Hepatocyte (in vitro differentiated cells): ENCODE data around the gene C9. TPM values are rescaled to one million over a fixed set of nuclear protein-coding genes. Genes with fewer than 3 reads are reported as not detected.

ENCODE experiments used
- DNase-seq: peaks from one replicate; pipeline ENCODE4 v3.0.0-alpha.2; 2016; ENCODE audit warnings: low spot score
- H2AFZ ChIP-seq: fragments of 200-600 bp; sonication (generic); 2 replicates; pipeline ENCODE4 v1.6.0; 2016; ENCODE audit warnings: antibody characterized with exemption, mild to moderate bottlenecking
- H3K27ac ChIP-seq: fragments of 200-600 bp; sonication (generic); 2 replicates; pipeline ENCODE4 v1.5.1; 2016; ENCODE audit warnings: mild to moderate bottlenecking
- H3K27me3 ChIP-seq: fragments of 200-600 bp; sonication (generic); 2 replicates; pipeline ENCODE4 v1.6.1; 2016
- H3K36me3 ChIP-seq: fragments of 200-600 bp; sonication (generic); replicated peaks from 2 replicates; pipeline ENCODE4 v1.5.1; 2016; ENCODE audit warnings: low read depth; ENCODE audit not compliant: insufficient read depth
- H3K4me1 ChIP-seq: fragments of 200-600 bp; sonication (generic); 2 replicates; pipeline ENCODE4 v1.5.1; 2016; ENCODE audit warnings: mild to moderate bottlenecking, moderate library complexity; ENCODE audit not compliant: insufficient read depth
- H3K4me2 ChIP-seq: fragments of 200-600 bp; sonication (generic); 2 replicates; pipeline ENCODE4 v1.6.0; 2016
- H3K4me3 ChIP-seq: fragments of 200-600 bp; sonication (generic); 2 replicates; pipeline ENCODE4 v1.5.1; 2016; ENCODE audit warnings: mild to moderate bottlenecking
- H3K79me2 ChIP-seq: fragments of 200-600 bp; sonication (generic); 2 replicates; pipeline ENCODE4 v1.6.0; 2017; ENCODE audit warnings: mild to moderate bottlenecking
- H3K9me2 ChIP-seq: fragments of 200-600 bp; sonication (generic); replicated peaks from 2 replicates; pipeline ENCODE4 v1.6.0; 2017; ENCODE audit warnings: mild to moderate bottlenecking; ENCODE audit not compliant: insufficient read depth
- H3K9me3 ChIP-seq: fragments of 200-600 bp; sonication (generic); 2 replicates; pipeline ENCODE4 v1.5.1; 2016; ENCODE audit warnings: low read depth, mild to moderate bottlenecking
- H4K20me1 ChIP-seq: fragments of 200-600 bp; sonication (generic); 2 replicates; pipeline ENCODE4 v1.6.0; 2016; ENCODE audit warnings: mild to moderate bottlenecking; ENCODE audit not compliant: insufficient read depth, poor library complexity, severe bottlenecking
- CTCF ChIP-seq: fragments of 200-600 bp; sonication (generic); IDR thresholded peaks from 2 replicates; pipeline ENCODE4 v1.5.1; 2016; ENCODE audit warnings: antibody characterized with exemption, mild to moderate bottlenecking; ENCODE audit not compliant: poor library complexity
- EZH2 ChIP-seq: fragments of 200-600 bp; sonication (generic); IDR thresholded peaks from 2 replicates; pipeline ENCODE4 v1.6.1; 2016; ENCODE audit warnings: antibody characterized with exemption, mild to moderate bottlenecking, borderline replicate concordance
- EZH2phosphoT487 ChIP-seq: fragments of 200-600 bp; sonication (generic); IDR thresholded peaks from one replicate; pipeline ENCODE4 v1.6.1; 2018; ENCODE audit warnings: antibody characterized with exemption, mild to moderate bottlenecking, low read depth, moderate library complexity; ENCODE audit not compliant: unreplicated experiment, severe bottlenecking
- WGBS: methylation state at CpG from one replicate; pipeline ENCODE4 v1.1.6; 2016; ENCODE audit warnings: low lambda C conversion rate; ENCODE audit errors: missing lambda C conversion rate; 5-methylcytosine and 5-hydroxymethylcytosine counted together
- polyA plus RNA-seq: library from polyadenylated mRNA; unstranded; fragments of >200 nt; fragmentation: Nextera tagmentation; extraction: Ambion mirVana; gene quantifications from 2 replicates; pipeline ENCODE4 v1.2.1, GENCODE V29; 2016
- total RNA-seq: library from RNA; depleted of rRNA; stranded (reverse); fragments of >200 nt; gene quantifications from 2 replicates; pipeline ENCODE4 v1.2.3, GENCODE V29; 2014

The C9 gene
- total and polyA plus RNA-seq, 2 experiments from 2014 or later: 0.47 to 0.79 TPM

- Histone ChIP-seq H2AFZ (no peak overlapping the region), H3K9me3 (no peaks in the 10 kb centered on the region), H3K27me3 (no peaks in the 10 kb centered on the region), H3K79me2 (no peaks in the 10 kb centered on the region), H3K36me3 (no peaks in the 10 kb centered on the region), H3K4me1 (no peaks in the 10 kb centered on the region), H3K9me2 (no peaks in the 10 kb centered on the region), H3K27ac (no peak overlapping the region), H3K4me2 (no peak overlapping the region), H4K20me1 (no peaks in the 10 kb centered on the region), H3K4me3 (no peak overlapping the region)
- no peak for DNase-seq
- TF ChIP-seq EZH2 (no peak), CTCF (no peak), EZH2phosphoT487 (no peak)
- WGBS: 0% methylated on average over 2 of the region's 2 CpGs
These were observed 97.9 kb downstream of the C9 start for GRCh38 chr5:39266442-39266841.

DNA sequence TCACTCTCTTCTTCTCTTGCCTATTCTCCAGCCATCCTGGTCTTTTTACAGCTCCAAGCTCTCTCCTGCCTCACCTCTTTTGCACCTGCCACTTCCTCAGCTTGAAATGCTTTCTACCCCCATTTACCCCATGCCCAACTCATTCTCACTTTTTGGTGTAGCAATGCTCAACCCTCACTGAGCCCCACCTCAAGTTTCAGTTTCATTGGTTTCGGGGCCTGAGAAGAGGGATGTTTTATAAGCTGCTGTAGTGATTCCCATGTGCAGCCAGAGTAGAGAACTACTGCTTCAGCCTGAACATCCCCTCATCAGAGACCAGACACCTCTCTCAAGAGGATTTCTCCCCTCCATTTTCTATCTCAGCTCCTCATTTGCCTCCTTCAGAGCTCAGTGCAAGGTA lies 99.8 kb downstream of the C9 start:
- no peak for DNase-seq
- H3K4me1 ChIP-seq: no peaks in the 10 kb centered on the region
- WGBS: 100% methylated on average over 1 of the region's 1 CpG

GRCh38 chr5:39262981-39263380 lies 101.3 kb downstream of the C9 start:
- no peak overlapping the region for H3K27ac ChIP-seq
- no peaks in the 10 kb centered on the region for H3K9me2 ChIP-seq
- no peak overlapping the region for H3K4me3 ChIP-seq
- no peak for DNase-seq
- WGBS: 87% methylated on average over 2 of the region's 2 CpGs
- H4K20me1 ChIP-seq: no peaks in the 10 kb centered on the region
- no peaks in the 10 kb centered on the region for H3K4me1 ChIP-seq
- no peak overlapping the region for H2AFZ ChIP-seq
- no peaks in the 10 kb centered on the region for H3K36me3 ChIP-seq
- no peaks in the 10 kb centered on the region for H3K9me3 ChIP-seq
- no peak overlapping the region for H3K4me2 ChIP-seq
- TF ChIP-seq EZH2 (no peak), CTCF (no peak), EZH2phosphoT487 (no peak)
- H3K79me2 ChIP-seq: no peaks in the 10 kb centered on the region
- H3K27me3 ChIP-seq: no peaks in the 10 kb centered on the region

More for the DNA sequence above, 99.8 kb downstream of the C9 start:
- TF ChIP-seq CTCF: no peak
- TF ChIP-seq EZH2phosphoT487: no peak
- no peak for TF ChIP-seq EZH2
- Histone ChIP-seq H3K4me3 (no peak overlapping the region), H4K20me1 (no peaks in the 10 kb centered on the region), H3K36me3 (no peaks in the 10 kb centered on the region), H3K4me2 (no peak overlapping the region), H2AFZ (no peak overlapping the region), H3K79me2 (no peaks in the 10 kb centered on the region), H3K9me3 (no peaks in the 10 kb centered on the region), H3K9me2 (no peaks in the 10 kb centered on the region), H3K27me3 (no peaks in the 10 kb centered on the region), H3K27ac (no peak overlapping the region)

- TF ChIP-seq EZH2 (no peak), CTCF (no peak), EZH2phosphoT487 (no peak)
These were observed 104.2 kb downstream of the C9 start for GRCh38 chr5:39260095-39260494.

More at GRCh38 chr5:39260095-39260494, 104.2 kb downstream of the C9 start:
- Histone ChIP-seq H3K4me3 (no peak overlapping the region), H3K27me3 (no peaks in the 10 kb centered on the region), H2AFZ (no peak overlapping the region), H3K9me2 (no peaks in the 10 kb centered on the region), H3K27ac (no peak overlapping the region), H3K4me2 (no peak overlapping the region), H3K9me3 (no peaks in the 10 kb centered on the region), H4K20me1 (no peaks in the 10 kb centered on the region), H3K4me1 (no peaks in the 10 kb centered on the region), H3K79me2 (no peaks in the 10 kb centered on the region), H3K36me3 (no peaks in the 10 kb centered on the region)
- DNase-seq: no peak
